Central memory CD4-positive, alpha-beta T cell (primary cell): ENCODE data around the gene UXS1.
"Not testable (repeated sequence)": the region's sequence is repeated elsewhere in the genome, so short reads cannot be mapped to it uniquely, and the experiment has no call there.

ENCODE experiments used
- DNase-seq: peaks from one replicate; pipeline ENCODE4 v3.0.0; 2022

UXS1 gene

DNA sequence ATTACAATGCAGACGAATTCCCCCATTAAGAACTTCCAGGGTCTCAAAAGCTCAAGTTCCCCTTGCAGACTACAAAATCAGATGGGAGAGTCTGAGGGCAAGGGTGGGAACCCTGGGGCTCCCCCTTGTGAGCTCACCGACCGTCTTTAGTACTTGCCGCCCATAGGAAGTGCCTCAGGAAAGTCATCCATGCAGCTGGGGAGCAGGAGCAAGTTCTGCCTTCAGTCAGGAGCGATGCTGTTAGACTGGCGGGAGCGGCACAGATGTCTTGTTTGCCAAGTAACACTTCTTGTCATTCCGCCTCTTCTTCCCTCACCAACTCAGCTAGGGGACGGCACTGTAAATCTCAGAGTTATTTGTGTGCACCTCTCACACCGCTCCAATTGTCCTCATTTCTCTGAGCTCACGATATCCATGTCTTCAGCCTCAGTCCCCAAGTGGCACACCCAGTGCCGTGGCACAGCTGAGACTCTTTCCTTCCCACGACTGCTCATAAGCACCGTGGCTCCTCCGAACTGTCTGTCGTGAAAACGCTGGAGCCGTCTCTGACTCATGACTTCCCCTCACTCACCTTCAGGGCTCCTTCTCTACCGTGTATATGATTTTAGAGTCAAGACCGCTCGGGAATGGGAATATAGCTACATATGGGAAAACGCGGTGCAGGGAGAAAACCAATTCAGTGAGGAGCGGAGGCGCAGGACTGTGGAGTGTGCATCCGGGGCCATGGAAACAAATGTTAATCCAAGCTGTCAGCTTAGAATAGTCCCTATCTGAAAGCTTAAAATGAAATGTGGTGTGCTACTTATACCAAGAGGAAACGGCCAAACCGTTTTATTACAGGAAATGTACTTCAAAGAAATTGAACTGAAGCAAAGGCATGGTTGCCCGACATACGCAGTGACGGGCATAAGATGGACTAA is 34.0 kb downstream of the UXS1 start:
- DNase-seq = peak; percentile 65

- DNase-seq = peak; percentile 54
Measured at GRCh38 chr2:106158871-106159270, 35.2 kb downstream of the UXS1 start.

GRCh38 chr2:106158131-106158530 is 36.0 kb downstream of the UXS1 start:
- DNase-seq = no peak

DNA sequence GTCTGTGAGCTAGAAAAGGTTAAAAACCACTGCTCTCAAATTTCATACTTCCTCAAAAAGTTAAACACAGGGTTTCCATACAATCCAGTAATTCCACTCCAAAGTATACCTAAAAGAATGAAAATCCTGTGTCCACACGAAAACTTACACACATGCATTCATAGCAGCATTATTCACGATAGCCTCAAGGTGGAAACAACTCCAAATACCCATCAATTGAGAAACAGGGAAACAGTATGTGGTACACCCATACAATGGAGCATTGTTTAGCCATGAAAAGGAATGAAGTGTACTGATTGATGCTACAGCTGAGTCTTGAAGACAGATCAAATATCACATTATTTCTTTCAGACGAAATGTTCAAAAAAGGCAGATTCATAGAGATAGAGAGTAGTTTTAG is 36.7 kb downstream of the UXS1 start:
- DNase-seq = no peak

- no peak for DNase-seq
Measured at GRCh38 chr2:106156305-106157296, 37.5 kb downstream of the UXS1 start.

DNA sequence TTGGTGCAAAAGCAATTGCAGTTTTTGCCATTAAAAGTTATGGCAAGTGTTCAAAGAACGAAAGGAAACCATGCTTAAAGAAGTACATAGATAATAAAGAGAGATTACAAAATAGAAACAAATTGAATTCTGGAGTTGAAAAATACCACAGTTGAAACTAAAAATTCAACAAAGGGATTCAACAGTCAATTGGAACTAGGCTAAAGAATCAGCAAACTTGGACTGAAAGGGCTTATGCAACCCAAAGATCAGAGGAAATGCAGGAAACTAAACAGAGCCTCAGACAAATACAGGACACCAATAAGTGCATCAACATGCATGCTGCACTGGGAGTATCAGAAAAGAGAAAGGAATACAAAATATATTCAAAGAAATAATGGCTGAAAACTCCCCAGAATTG is 40.3 kb downstream of the UXS1 start:
- DNase-seq = no peak

DNA sequence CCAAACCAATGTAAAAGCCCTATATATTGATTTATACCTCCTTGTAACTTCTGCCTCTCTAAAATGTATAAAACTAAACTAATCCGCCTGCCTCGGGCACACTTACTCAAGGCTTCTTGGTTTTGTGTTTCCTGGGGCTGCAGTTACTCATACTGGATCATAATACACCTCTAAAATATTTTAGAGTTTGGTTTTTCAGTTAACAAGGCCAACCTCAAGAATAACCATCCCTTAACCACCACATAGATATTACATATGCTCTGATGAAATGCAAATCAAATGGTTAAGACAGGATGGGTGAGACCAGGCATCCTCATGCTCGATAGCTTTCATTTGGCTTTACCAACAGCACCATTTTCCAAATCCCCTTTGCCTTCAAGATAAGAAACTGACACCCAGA is 46.4 kb downstream of the UXS1 start:
- peak; percentile 33 for DNase-seq

- no peak for DNase-seq
Measured at GRCh38 chr2:106147159-106147558, 46.9 kb downstream of the UXS1 start.

DNA sequence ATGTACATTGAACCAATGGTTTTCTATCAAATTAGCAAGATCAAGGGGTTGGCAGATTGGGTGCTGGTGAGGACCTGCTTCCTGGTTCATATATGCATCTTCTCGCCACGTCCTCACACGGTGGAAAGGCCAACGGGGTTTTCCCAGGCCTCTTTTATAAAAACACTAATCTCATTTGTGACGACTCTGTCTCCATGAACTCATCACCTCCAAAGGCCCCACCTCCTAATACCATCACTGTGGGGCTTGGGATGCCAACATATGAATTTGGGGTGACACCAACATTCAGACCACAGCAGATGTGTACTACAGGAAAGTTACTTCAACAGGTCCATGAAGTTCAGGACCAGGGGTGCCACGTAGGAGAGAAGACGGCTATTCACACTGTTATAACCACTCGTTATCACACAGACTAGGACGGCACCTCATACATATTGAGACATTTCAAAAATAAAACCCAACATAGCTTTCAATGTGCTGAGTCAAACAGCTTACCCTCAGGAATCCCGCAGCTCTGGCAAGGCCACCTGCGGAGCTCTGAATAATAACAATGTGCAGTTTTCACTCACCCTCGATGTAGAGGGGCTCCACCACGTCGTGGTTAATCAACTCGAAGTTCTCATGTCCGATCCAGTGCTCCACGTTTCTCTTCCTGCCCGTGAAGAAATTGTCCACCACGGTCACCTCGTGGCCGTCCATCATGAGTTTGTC is 49.3 kb downstream of the UXS1 start:
- DNase-seq = peak; percentile 78

DNA sequence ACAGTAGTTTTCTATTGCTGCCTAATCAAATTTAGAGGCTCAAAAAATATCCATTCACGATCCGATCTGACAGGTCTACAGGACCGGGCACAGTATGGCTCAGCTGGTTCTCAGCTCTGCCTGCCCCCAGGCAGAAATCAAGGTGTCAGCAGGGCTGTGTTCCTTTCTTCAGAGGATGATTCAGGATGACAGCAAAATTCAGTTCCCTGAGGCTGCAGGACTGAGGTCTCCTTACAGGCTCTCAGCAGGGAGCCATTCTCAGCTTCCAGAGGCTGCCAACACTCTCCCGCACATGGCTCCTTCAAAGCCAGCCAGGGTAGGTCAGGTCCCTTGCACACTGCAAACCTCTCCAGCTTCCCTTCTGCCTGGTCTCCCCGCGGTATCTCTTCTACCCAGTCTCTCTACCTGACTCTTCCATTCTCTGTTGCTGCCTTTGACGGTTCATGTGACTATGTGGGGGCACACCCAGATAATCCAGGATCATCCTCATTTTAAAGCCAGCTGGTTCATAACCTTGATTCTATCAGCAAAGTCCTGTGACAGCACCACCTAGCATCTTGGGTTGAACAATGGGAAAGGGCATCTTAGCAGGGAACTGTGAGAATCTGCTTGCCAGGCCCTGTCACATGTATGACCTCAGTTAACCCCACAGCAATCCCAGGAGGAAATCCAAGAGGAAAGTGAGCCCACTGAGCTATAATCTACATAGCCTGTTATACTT is 50.4 kb downstream of the UXS1 start:
- DNase-seq = no peak

DNA sequence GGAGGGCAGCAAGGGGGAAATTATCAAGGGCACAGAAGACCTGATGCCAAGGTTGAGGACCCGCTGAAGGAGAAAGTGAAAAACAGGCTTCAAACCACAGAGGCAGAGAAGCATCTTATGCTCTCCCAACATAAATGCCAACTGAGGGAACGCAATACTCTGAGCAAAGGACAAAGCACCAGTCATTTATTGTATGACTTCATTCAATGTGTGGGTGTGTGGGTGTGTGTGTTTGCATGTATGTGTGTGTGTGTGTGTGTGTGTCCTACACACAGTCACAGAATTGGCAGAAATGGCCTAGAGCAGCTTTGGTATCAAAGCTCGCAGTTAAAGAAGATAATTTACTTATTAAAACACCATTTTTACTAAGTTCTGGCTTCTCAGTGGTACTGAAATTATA is 51.4 kb downstream of the UXS1 start:
- DNase-seq = no peak

DNA sequence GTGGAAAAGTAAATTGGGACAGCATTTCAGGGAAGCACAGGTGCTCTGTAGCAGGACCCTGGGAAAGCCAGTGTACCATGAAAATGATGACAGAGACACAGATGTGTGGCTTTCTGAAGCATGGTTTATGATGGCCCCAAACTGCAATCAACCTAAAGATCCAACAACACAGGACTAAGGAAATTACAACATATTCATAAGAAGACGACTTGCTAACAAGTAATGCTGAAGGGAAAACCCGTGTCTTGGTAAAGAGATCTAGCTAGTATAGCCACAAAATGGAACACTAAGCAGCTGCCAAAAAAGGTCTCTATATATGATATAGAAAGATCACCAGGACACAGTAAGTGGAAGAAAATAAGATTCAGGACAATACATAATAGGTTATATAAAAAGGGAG is 53.2 kb downstream of the UXS1 start:
- DNase-seq = no peak

DNA sequence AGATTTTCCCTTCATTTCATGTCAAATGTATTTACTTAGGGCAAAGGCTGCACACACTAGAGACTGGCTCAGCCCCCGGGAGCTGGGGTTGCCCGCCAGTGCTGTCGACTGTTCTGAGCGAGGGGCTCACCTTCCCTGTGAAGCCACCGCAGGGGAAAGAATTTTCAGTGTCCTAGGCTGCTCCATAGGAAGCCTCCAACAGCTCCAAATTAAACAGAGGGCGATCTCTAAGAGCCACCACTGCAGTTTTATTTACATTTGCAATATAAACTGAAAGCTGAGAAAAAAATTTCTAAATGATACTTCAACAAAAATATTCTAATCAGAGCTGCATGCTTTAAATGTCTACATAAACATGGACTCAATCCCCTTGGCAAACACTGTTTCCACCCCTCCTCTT is 54.0 kb downstream of the UXS1 start:
- DNase-seq = no peak

DNA sequence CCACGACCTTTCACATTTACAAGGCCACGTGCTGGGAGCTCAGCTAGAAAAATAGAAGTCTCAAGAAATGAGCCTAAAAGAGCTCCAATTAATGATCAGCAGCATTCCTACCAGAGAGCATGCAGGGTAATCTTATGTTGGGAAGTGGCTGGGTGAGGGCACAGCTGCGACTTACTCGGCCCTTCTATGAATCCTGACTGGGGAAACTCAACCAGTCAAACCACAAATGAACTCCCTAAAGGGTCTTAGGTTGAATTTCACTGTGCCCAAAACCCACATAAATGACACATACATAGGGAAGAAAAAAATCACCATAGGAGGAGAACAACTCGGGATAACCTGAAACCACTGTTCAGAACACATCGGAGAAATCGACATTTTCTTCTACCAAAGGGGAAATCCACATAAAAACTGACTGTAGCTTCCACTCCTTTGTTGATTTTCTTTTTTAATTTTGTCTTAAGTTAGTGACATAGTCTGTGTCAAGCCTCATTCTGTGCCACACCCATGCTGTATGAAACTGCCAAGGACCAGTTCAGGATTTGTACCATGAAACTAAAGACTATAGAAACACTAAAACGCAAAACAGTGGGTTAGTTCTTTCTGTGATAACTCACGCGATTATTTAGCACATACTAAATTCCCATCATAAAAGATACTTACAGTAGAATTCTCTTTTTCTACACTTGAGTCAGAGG is 54.7 kb downstream of the UXS1 start:
- DNase-seq = no peak

- DNase-seq = no peak
Measured at GRCh38 chr2:106138543-106139237, 55.4 kb downstream of the UXS1 start.

- DNase-seq = peak; percentile 63
Measured at GRCh38 chr2:106137731-106138521, 56.2 kb downstream of the UXS1 start.

DNA sequence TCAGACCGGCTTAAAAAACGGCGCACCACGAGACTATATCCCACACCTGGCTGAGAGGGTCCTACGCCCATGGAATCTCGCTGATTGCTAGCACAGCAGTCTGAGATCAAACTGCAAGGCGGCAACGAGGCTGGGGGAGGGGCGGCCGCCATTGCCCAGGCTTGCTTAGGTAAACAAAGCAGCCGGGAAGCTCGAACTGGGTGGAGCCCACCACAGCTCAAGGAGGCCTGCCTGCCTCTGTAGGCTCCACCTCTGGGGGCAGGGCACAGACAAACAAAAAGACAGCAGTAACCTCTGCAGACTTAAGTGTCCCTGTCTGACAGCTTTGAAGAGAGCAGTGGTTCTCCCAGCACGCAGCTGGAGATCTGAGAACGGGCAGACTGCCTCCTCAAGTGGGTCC is 62.9 kb downstream of the UXS1 start:
- not testable (repeated sequence) for DNase-seq

DNA sequence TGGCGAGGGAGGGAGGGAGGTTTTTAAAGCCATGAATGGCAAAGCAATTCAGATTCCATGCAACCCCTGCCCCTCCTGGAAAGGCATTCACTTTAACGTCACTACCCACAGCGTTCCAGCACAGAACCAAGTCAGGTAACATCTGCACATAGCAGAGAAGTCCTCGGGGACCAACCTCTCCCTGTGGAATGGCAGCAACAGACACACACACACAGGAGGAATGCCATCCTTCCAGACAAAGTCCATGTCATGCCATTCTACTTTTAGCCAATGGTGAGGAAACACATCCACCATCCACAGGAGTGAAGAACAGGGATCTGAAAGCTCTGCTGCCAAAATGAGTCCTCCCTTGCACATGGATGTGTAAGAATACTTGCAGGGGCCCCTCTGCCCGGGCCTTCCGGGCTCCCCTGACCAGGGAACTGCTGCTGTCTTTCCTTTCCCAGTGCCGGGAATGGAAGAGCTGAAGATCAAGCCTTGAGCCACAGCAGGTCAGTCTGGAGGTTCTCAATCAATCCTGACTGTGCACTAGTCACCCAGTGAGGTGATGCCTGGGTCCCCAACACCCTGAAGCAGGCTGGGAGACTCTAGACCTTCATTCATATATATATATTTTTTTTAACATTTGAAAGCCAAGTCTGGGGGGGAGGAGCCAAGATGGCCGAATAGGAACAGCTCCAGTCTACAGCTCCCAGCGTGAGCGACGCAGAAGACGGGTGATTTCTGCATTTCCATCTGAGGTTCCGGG is 63.7 kb downstream of the UXS1 start:
- DNase-seq = no peak

DNA sequence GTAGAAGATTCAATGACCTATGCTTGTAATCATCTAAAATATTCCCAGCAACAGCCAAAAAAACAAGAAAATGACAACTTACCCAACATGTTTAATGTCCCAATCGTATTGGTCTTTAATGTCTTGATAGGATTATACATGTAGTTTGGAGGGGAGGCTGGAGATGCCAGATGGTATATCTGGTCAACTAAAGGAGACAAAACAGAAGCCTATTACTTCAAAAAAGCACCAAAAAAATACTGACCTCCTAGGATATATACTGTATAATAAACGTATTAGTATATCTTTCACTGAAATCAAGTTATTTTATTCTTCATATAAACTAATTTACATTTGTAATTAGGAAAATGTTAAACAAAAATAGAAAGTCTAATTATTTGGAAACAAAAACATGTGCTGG is 64.5 kb downstream of the UXS1 start:
- no peak for DNase-seq
